HepG2 (cell line): ENCODE measurements around the gene VWCE. TPM values are rescaled to one million over a fixed set of nuclear protein-coding genes. Genes with fewer than 3 reads are reported as not detected.

ENCODE experiments used
- FOXA3 ChIP-seq: IDR thresholded peaks from 2 replicates; pipeline ENCODE4 v1.6.1; 2016; ENCODE audit warnings: missing genetic modification reagents, missing compliant biosample characterization
- GZF1 ChIP-seq: sonication (generic); formaldehyde crosslinking; IDR thresholded peaks from 2 replicates; pipeline ENCODE4 v1.5.1; 2020; ENCODE audit warnings: mild to moderate bottlenecking, missing genetic modification reagents
- MZF1 ChIP-seq: sonication (generic); formaldehyde crosslinking; IDR thresholded peaks from 2 replicates; pipeline ENCODE4 v1.8.1; 2023; ENCODE audit warnings: mild to moderate bottlenecking, missing genetic modification reagents, borderline replicate concordance
- NR2F2 ChIP-seq: IDR thresholded peaks from 2 replicates; pipeline ENCODE4 v1.6.1; 2012; ENCODE audit warnings: low read depth, inconsistent platforms, borderline replicate concordance
- SALL2 ChIP-seq: sonication (generic); formaldehyde crosslinking; IDR thresholded peaks from 2 replicates; pipeline ENCODE4 v1.8.1; 2023; ENCODE audit warnings: mild to moderate bottlenecking, missing genetic modification reagents, inconsistent platforms
- TEAD3 ChIP-seq: optimal IDR thresholded peaks from 2 replicates; pipeline ENCODE3; 2016; ENCODE audit warnings: borderline replicate concordance
- TP53 ChIP-seq: sonication (generic); formaldehyde crosslinking; conservative IDR thresholded peaks from 2 replicates; pipeline ENCODE4 v1.4.0; 2020; ENCODE audit warnings: missing genetic modification reagents
- WIZ ChIP-seq: sonication (generic); formaldehyde crosslinking; IDR thresholded peaks from 2 replicates; pipeline ENCODE4 v1.5.1; 2020; ENCODE audit warnings: mild to moderate bottlenecking, missing genetic modification reagents
- ZNF138 ChIP-seq: sonication (generic); formaldehyde crosslinking; IDR thresholded peaks from 2 replicates; pipeline ENCODE4 v1.5.0; 2020; ENCODE audit warnings: mild to moderate bottlenecking, low read depth, missing genetic modification reagents
- ZNF34 ChIP-seq: sonication (generic); formaldehyde crosslinking; IDR thresholded peaks from 2 replicates; pipeline ENCODE4 v1.4.0; 2020; ENCODE audit warnings: mild to moderate bottlenecking, missing genetic modification reagents, borderline replicate concordance
- ZNF343 ChIP-seq: sonication (generic); formaldehyde crosslinking; IDR thresholded peaks from 2 replicates; pipeline ENCODE4 v1.4.0; 2020; ENCODE audit warnings: mild to moderate bottlenecking, missing genetic modification reagents
- ZNF432 ChIP-seq: sonication (generic); formaldehyde crosslinking; IDR thresholded peaks from 2 replicates; pipeline ENCODE4 v1.5.0; 2020; ENCODE audit warnings: missing genetic modification reagents, mild to moderate bottlenecking, borderline replicate concordance
- ZNF644 ChIP-seq: IDR thresholded peaks from 2 replicates; pipeline ENCODE4 v1.6.1; 2016; ENCODE audit warnings: low read depth
- ZSCAN29 ChIP-seq: sonication (generic); formaldehyde crosslinking; conservative IDR thresholded peaks from 2 replicates; pipeline ENCODE4 v1.4.0; 2020; ENCODE audit warnings: mild to moderate bottlenecking, missing genetic modification reagents
- polyA plus RNA-seq, 8 experiments: library from polyadenylated mRNA; depleted of rRNA in 3 of 8; stranded (reverse) in 7 of 8; unstranded in 1 of 8; fragments of >200 nt; fragmentation: Illumina TruSeq in 4 of 8; extraction: Trizol in 4 of 8; gene quantifications; 2 replicates each; pipeline versions ENCODE4 v1.2.1 to v1.2.3, GENCODE V29; 2011 to 2016; ENCODE audit warnings: low read depth in 4 of 8, missing spikeins in 1 of 8, mixed read lengths in 1 of 8; ENCODE audit not compliant: insufficient read depth in 1 of 8
- total RNA-seq, 5 experiments: library from RNA; depleted of rRNA; stranded (reverse); fragments of >200 nt; fragmentation: Illumina TruSeq; extraction: Trizol; gene quantifications; 2 replicates each; pipeline ENCODE4 v1.2.3, GENCODE V29; 2016; ENCODE audit warnings: low read depth in 1 of 5
- TF ChIP-seq, protein P1 (sequence below): IDR thresholded peaks from 2 replicates; pipeline ENCODE4 v1.6.1; 2016; ENCODE audit warnings: missing genetic modification reagents, missing compliant biosample characterization
- TF ChIP-seq, protein P2 (sequence below): sonication (generic); formaldehyde crosslinking; IDR thresholded peaks from 2 replicates; pipeline ENCODE4; 2020; ENCODE audit warnings: missing genetic modification reagents, mild to moderate bottlenecking, borderline replicate concordance
- TF ChIP-seq, protein P3 (sequence below): sonication (generic); IDR thresholded peaks from 2 replicates; pipeline ENCODE4 v1.6.1; 2016; ENCODE audit warnings: low read depth, borderline replicate concordance
- TF ChIP-seq, protein P4 (sequence below): IDR thresholded peaks from 2 replicates; pipeline ENCODE4 v1.4.0; 2020; ENCODE audit warnings: mild to moderate bottlenecking, missing genetic modification reagents
- TF ChIP-seq, protein P5 (sequence below): sonication (generic); formaldehyde crosslinking; IDR thresholded peaks from 2 replicates; pipeline ENCODE4 v1.5.0; 2020; ENCODE audit warnings: missing genetic modification reagents

Gene VWCE
- total and polyA plus RNA-seq, 2 of the 13 experiments (the other 11 are each of a cell fraction or from before 2014, with no cell fraction given) = 27.6 to 58.3 TPM

DNA sequence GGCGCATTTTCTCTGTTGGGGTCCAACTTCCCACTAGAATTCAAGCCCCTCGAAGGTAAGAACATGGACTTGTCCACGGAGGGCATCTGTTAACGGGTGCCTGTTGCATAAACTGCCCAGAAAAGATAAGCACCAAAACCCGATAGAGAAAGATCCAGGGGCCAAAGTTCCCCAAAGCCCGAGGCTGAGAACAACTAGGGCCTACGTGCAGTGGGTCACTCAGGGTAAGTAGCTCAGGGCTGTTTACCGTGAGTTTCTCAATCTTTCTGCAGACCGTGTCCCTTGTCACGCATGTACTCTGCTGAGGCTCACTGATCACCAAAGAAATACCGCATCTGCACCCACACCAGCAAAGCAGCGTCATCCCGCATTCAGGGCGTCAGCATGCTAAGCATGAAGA is 29.8 kb downstream of the VWCE start (continued):
- TF ChIP-seq ZNF432 (CRISPR knock-in tag) = no peak
- TF ChIP-seq SALL2 = no peak
- no peak for TF ChIP-seq NR2F2
- TF ChIP-seq MZF1 (CRISPR knock-in tag) = no peak
- TF ChIP-seq ZNF138 = no peak
- TF ChIP-seq, protein P1, sequence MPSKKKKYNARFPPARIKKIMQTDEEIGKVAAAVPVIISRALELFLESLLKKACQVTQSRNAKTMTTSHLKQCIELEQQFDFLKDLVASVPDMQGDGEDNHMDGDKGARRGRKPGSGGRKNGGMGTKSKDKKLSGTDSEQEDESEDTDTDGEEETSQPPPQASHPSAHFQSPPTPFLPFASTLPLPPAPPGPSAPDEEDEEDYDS (CRISPR knock-in tag) = no peak
- TF ChIP-seq ZNF644 (CRISPR knock-in tag) = no peak
- TF ChIP-seq, protein P2, sequence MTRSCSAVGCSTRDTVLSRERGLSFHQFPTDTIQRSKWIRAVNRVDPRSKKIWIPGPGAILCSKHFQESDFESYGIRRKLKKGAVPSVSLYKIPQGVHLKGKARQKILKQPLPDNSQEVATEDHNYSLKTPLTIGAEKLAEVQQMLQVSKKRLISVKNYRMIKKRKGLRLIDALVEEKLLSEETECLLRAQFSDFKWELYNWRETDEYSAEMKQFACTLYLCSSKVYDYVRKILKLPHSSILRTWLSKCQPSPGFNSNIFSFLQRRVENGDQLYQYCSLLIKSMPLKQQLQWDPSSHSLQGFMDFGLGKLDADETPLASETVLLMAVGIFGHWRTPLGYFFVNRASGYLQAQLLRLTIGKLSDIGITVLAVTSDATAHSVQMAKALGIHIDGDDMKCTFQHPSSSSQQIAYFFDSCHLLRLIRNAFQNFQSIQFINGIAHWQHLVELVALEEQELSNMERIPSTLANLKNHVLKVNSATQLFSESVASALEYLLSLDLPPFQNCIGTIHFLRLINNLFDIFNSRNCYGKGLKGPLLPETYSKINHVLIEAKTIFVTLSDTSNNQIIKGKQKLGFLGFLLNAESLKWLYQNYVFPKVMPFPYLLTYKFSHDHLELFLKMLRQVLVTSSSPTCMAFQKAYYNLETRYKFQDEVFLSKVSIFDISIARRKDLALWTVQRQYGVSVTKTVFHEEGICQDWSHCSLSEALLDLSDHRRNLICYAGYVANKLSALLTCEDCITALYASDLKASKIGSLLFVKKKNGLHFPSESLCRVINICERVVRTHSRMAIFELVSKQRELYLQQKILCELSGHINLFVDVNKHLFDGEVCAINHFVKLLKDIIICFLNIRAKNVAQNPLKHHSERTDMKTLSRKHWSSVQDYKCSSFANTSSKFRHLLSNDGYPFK (CRISPR knock-in tag) = no peak; the same call in 1 of the 2 replicates
- peak; percentile 55 for TF ChIP-seq FOXA3
- TF ChIP-seq GZF1 (CRISPR knock-in tag) = no peak
- no peak for TF ChIP-seq ZNF343 (CRISPR knock-in tag)
- TF ChIP-seq TP53 (CRISPR knock-in tag) = no peak
- TF ChIP-seq ZSCAN29 = no peak
- TF ChIP-seq WIZ (CRISPR knock-in tag) = no peak
- TF ChIP-seq, protein P3, sequence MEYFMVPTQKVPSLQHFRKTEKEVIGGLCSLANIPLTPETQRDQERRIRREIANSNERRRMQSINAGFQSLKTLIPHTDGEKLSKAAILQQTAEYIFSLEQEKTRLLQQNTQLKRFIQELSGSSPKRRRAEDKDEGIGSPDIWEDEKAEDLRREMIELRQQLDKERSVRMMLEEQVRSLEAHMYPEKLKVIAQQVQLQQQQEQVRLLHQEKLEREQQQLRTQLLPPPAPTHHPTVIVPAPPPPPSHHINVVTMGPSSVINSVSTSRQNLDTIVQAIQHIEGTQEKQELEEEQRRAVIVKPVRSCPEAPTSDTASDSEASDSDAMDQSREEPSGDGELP = no peak
- TF ChIP-seq, protein P4, sequence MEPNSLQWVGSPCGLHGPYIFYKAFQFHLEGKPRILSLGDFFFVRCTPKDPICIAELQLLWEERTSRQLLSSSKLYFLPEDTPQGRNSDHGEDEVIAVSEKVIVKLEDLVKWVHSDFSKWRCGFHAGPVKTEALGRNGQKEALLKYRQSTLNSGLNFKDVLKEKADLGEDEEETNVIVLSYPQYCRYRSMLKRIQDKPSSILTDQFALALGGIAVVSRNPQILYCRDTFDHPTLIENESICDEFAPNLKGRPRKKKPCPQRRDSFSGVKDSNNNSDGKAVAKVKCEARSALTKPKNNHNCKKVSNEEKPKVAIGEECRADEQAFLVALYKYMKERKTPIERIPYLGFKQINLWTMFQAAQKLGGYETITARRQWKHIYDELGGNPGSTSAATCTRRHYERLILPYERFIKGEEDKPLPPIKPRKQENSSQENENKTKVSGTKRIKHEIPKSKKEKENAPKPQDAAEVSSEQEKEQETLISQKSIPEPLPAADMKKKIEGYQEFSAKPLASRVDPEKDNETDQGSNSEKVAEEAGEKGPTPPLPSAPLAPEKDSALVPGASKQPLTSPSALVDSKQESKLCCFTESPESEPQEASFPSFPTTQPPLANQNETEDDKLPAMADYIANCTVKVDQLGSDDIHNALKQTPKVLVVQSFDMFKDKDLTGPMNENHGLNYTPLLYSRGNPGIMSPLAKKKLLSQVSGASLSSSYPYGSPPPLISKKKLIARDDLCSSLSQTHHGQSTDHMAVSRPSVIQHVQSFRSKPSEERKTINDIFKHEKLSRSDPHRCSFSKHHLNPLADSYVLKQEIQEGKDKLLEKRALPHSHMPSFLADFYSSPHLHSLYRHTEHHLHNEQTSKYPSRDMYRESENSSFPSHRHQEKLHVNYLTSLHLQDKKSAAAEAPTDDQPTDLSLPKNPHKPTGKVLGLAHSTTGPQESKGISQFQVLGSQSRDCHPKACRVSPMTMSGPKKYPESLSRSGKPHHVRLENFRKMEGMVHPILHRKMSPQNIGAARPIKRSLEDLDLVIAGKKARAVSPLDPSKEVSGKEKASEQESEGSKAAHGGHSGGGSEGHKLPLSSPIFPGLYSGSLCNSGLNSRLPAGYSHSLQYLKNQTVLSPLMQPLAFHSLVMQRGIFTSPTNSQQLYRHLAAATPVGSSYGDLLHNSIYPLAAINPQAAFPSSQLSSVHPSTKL = peak; percentile 47; the same call in 1 of the 2 replicates
- TF ChIP-seq, protein P5, sequence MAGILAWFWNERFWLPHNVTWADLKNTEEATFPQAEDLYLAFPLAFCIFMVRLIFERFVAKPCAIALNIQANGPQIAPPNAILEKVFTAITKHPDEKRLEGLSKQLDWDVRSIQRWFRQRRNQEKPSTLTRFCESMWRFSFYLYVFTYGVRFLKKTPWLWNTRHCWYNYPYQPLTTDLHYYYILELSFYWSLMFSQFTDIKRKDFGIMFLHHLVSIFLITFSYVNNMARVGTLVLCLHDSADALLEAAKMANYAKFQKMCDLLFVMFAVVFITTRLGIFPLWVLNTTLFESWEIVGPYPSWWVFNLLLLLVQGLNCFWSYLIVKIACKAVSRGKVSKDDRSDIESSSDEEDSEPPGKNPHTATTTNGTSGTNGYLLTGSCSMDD (CRISPR knock-in tag) = no peak
- peak; percentile 17 for TF ChIP-seq TEAD3
- TF ChIP-seq ZNF34 (CRISPR knock-in tag) = no peak
